Activated T-cell treated with anti-CD3 and anti-CD28 coated beads, Interleukin-2, amount 50 U/mL, for 72 hours (primary cell): ENCODE results near the gene OR51B2. TPM values are rescaled to one million over a fixed set of nuclear protein-coding genes. Genes with fewer than 3 reads are reported as not detected.

Experiments
- ATAC-seq, 2 donors: fragments of 150-1000 bp; cut with Tn5 transposase; replicated peaks in 1 of 2; 2 replicates each; pipeline ENCODE4 v1.10.0; 2021; ENCODE audit warnings: moderate library complexity in 2 of 2, mild to moderate bottlenecking in 1 of 2
- DNase-seq, 2 donors: peaks; one replicate each; pipeline ENCODE4 v3.0.0; 2021 to 2022; ENCODE audit warnings: mixed read lengths in 1 of 2
- H3K27ac Mint-ChIP-seq: one replicate; pipeline ENCODE4 v1.8.0; 2022; ENCODE audit warnings: mild to moderate bottlenecking, moderate library complexity, mixed read lengths
- H3K27me3 Mint-ChIP-seq: one replicate; pipeline ENCODE4 v1.8.0; 2022; ENCODE audit warnings: low read depth, mixed read lengths
- H3K36me3 Mint-ChIP-seq, 2 donors: one replicate each; pipeline ENCODE4 v1.8.0; 2022; ENCODE audit warnings: mixed read lengths in 2 of 2, mild to moderate bottlenecking in 1 of 2; ENCODE audit not compliant: insufficient read depth in 2 of 2
- H3K4me1 Mint-ChIP-seq: one replicate; pipeline ENCODE4 v1.8.0; 2022; ENCODE audit warnings: low read depth, mixed read lengths
- H3K4me3 Mint-ChIP-seq, 2 donors: one replicate each; pipeline ENCODE4 v1.8.0; 2022; ENCODE audit warnings: mild to moderate bottlenecking in 2 of 2, mixed read lengths in 2 of 2, moderate library complexity in 2 of 2
- H3K9me3 Mint-ChIP-seq, 2 donors: one replicate each; pipeline ENCODE4 v1.8.0; 2022; ENCODE audit warnings: mixed read lengths in 2 of 2
- total RNA-seq, 2 donors: library from RNA; stranded (reverse); gene quantifications; one replicate each; pipeline ENCODE4 v1.2.3, GENCODE V29; 2022

The OR51B2 gene
- total RNA-seq, 2 donors from 2014 or later, result not detected

GRCh38 chr11:5285703-5286340 is 38.3 kb downstream of the OR51B2 start:
- DNase-seq (no peak), ATAC-seq (no peak)
- no peaks in the 10 kb centered on the region for H3K36me3 Mint-ChIP-seq
- no peaks in the 10 kb centered on the region for H3K27me3 Mint-ChIP-seq
- H3K4me3 Mint-ChIP-seq, result no peak overlapping the region
- no peak overlapping the region for H3K27ac Mint-ChIP-seq
- no peaks in the 10 kb centered on the region for H3K9me3 Mint-ChIP-seq
- no peaks in the 10 kb centered on the region for H3K4me1 Mint-ChIP-seq

GRCh38 chr11:5284637-5285036 is 39.5 kb downstream of the OR51B2 start:
- Mint-ChIP-seq H3K9me3 (no peaks in the 10 kb centered on the region), H3K27ac (no peak overlapping the region), H3K27me3 (no peaks in the 10 kb centered on the region), H3K4me1 (no peaks in the 10 kb centered on the region), H3K36me3 (no peaks in the 10 kb centered on the region), H3K4me3 (no peak overlapping the region)
- ATAC-seq (no peak), DNase-seq (no peak)

- Mint-ChIP-seq H3K4me3 (no peak overlapping the region), H3K36me3 (no peaks in the 10 kb centered on the region), H3K4me1 (no peaks in the 10 kb centered on the region), H3K27me3 (no peaks in the 10 kb centered on the region), H3K9me3 (no peaks in the 10 kb centered on the region), H3K27ac (no peak overlapping the region)
- no peak for ATAC-seq
- DNase-seq, result no peak
Observed at GRCh38 chr11:5283882-5284281, 40.2 kb downstream of the OR51B2 start.

- H3K4me3 Mint-ChIP-seq, result no peak overlapping the region
- no peaks in the 10 kb centered on the region for H3K36me3 Mint-ChIP-seq
- H3K4me1 Mint-ChIP-seq, result no peaks in the 10 kb centered on the region
- H3K9me3 Mint-ChIP-seq, result no peaks in the 10 kb centered on the region
- no peak for DNase-seq
- no peaks in the 10 kb centered on the region for H3K27me3 Mint-ChIP-seq
- ATAC-seq, result no peak
- no peak overlapping the region for H3K27ac Mint-ChIP-seq
Observed at GRCh38 chr11:5283086-5283485, 41.0 kb downstream of the OR51B2 start.

GRCh38 chr11:5282628-5283027 is 41.5 kb downstream of the OR51B2 start:
- H3K9me3 Mint-ChIP-seq, result no peaks in the 10 kb centered on the region
- H3K4me3 Mint-ChIP-seq, result no peak overlapping the region
- no peaks in the 10 kb centered on the region for H3K36me3 Mint-ChIP-seq
- DNase-seq (no peak), ATAC-seq (no peak)
- no peaks in the 10 kb centered on the region for H3K27me3 Mint-ChIP-seq
- no peaks in the 10 kb centered on the region for H3K4me1 Mint-ChIP-seq
- no peak overlapping the region for H3K27ac Mint-ChIP-seq

GRCh38 chr11:5281596-5281995 is 42.5 kb downstream of the OR51B2 start:
- Mint-ChIP-seq H3K4me1 (no peaks in the 10 kb centered on the region), H3K4me3 (no peak overlapping the region), H3K36me3 (no peaks in the 10 kb centered on the region), H3K27ac (no peak overlapping the region), H3K27me3 (no peaks in the 10 kb centered on the region), H3K9me3 (no peaks in the 10 kb centered on the region)
- peak in 1 of 2 donors; percentile 64 for ATAC-seq
- no peak for DNase-seq

- ATAC-seq (peak; percentile 71 to 92), DNase-seq (peak; percentile 21 to 32)
- Mint-ChIP-seq H3K36me3 (no peaks in the 10 kb centered on the region), H3K27me3 (no peaks in the 10 kb centered on the region), H3K9me3 (no peaks in the 10 kb centered on the region), H3K4me1 (no peaks in the 10 kb centered on the region), H3K27ac (peak overlapping the region; percentile 23), H3K4me3 (no peak overlapping the region)
Observed at GRCh38 chr11:5280582-5281102, 43.5 kb downstream of the OR51B2 start.

GRCh38 chr11:5279471-5280090 is 44.5 kb downstream of the OR51B2 start:
- DNase-seq (no peak), ATAC-seq (no peak)
- no peak overlapping the region for H3K27ac Mint-ChIP-seq
- no peak overlapping the region for H3K4me3 Mint-ChIP-seq
- H3K4me1 Mint-ChIP-seq, result no peaks in the 10 kb centered on the region
- H3K27me3 Mint-ChIP-seq, result no peaks in the 10 kb centered on the region
- no peaks in the 10 kb centered on the region for H3K36me3 Mint-ChIP-seq
- no peaks in the 10 kb centered on the region for H3K9me3 Mint-ChIP-seq

- DNase-seq (no peak), ATAC-seq (no peak)
- Mint-ChIP-seq H3K4me1 (no peaks in the 10 kb centered on the region), H3K27me3 (no peaks in the 10 kb centered on the region), H3K27ac (no peak overlapping the region), H3K9me3 (no peaks in the 10 kb centered on the region), H3K36me3 (no peaks in the 10 kb centered on the region), H3K4me3 (no peak overlapping the region)
Observed at GRCh38 chr11:5277807-5278382, 46.2 kb downstream of the OR51B2 start.

GRCh38 chr11:5276697-5277096 is 47.4 kb downstream of the OR51B2 start:
- Mint-ChIP-seq H3K27me3 (peaks cover 1% of the 10 kb centered on the region), H3K4me3 (no peak overlapping the region), H3K36me3 (no peaks in the 10 kb centered on the region), H3K4me1 (no peaks in the 10 kb centered on the region), H3K9me3 (no peaks in the 10 kb centered on the region), H3K27ac (no peak overlapping the region)
- DNase-seq, result no peak
- ATAC-seq, result no peak

GRCh38 chr11:5275369-5276110 is 48.6 kb downstream of the OR51B2 start:
- no peaks in the 10 kb centered on the region for H3K36me3 Mint-ChIP-seq
- DNase-seq (no peak), ATAC-seq (no peak)
- no peaks in the 10 kb centered on the region for H3K4me1 Mint-ChIP-seq
- H3K27ac Mint-ChIP-seq, result no peak overlapping the region
- H3K27me3 Mint-ChIP-seq, result peaks cover 7% of the 10 kb centered on the region
- no peak overlapping the region for H3K4me3 Mint-ChIP-seq
- H3K9me3 Mint-ChIP-seq, result no peaks in the 10 kb centered on the region

- DNase-seq (no peak), ATAC-seq (no peak)
- Mint-ChIP-seq H3K9me3 (no peaks in the 10 kb centered on the region), H3K27me3 (peaks cover 7% of the 10 kb centered on the region), H3K36me3 (no peaks in the 10 kb centered on the region), H3K27ac (no peak overlapping the region), H3K4me1 (no peaks in the 10 kb centered on the region), H3K4me3 (no peak overlapping the region)
Observed at GRCh38 chr11:5274395-5274794, 49.7 kb downstream of the OR51B2 start.
